Effector memory CD4-positive, alpha-beta T cell (primary cell): Measurements from ENCODE around the gene ZNF133.

Source experiments
- DNase-seq, 3 donors: peaks; one replicate each; pipeline ENCODE4 v3.0.0-alpha.2; 2020
- H3K27ac ChIP-seq: 2 replicates; pipeline ENCODE4 v1.7.0; 2013; ENCODE audit warnings: mild to moderate bottlenecking, low read length, moderate library complexity; ENCODE audit not compliant: insufficient read depth, poor library complexity, severe bottlenecking
- H3K27me3 ChIP-seq: replicated peaks from 2 replicates; pipeline ENCODE4 v1.7.0; 2013; ENCODE audit warnings: mild to moderate bottlenecking, low read length; ENCODE audit not compliant: insufficient read depth, control insufficient read depth, poor library complexity, severe bottlenecking
- H3K36me3 ChIP-seq: 2 replicates; pipeline ENCODE4 v1.7.0; 2013; ENCODE audit warnings: mild to moderate bottlenecking, low read length, moderate library complexity; ENCODE audit not compliant: control insufficient read depth, insufficient read depth
- H3K4me1 ChIP-seq: 2 replicates; pipeline ENCODE4 v1.7.0; 2013; ENCODE audit warnings: low read length, mild to moderate bottlenecking; ENCODE audit not compliant: control insufficient read depth, insufficient read depth, poor library complexity, severe bottlenecking
- H3K4me3 ChIP-seq: 2 replicates; pipeline ENCODE4 v1.7.0; 2013; ENCODE audit warnings: low read length, low read depth, mild to moderate bottlenecking; ENCODE audit not compliant: insufficient read depth, poor library complexity, severe bottlenecking
- H3K9me3 ChIP-seq: 2 replicates; pipeline ENCODE4 v1.7.0; 2013; ENCODE audit warnings: mild to moderate bottlenecking, low read length, moderate library complexity; ENCODE audit not compliant: control insufficient read depth

The ZNF133 gene

DNA sequence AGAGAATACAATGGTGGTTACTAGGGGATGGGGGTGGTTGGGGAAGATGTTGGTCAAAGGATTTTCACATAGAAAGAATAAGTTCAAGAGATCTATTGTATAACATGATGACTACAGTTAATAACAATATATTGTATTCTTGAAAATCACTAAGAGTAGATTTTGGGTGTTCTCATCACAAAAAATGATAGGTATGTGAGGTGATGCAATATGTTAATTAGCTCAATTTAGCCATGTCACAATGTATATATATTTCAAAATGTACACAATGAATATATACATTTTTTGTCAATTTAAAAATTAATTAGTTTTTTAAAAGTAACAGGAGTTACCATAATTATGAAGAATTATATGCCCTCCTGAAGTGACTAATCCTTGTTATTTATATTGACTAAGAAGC, 22.3 kb downstream of the ZNF133 start:
- no peak overlapping the region for H3K4me3 ChIP-seq

DNA sequence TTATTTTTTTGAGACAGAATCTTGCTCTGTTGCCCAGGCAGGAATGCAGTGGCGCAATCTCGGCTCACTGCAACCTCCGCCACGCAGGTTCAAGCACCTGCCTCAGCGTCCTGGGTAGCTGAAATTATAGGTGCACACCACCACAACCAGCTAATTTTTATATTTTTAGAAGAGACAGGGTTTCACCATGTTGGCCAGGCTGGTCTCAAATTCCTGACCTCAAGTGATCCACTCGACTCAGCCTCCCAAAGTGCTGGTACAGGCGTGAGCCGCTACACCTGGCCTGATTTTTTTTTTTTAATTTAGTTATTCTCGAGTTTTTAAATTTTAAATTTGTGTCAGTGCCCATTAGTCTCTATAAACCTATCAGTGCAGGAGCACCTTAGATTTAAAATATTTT, 24.4 kb downstream of the ZNF133 start:
- Histone ChIP-seq H3K9me3 (no peaks in the 10 kb centered on the region), H3K4me3 (no peak overlapping the region), H3K36me3 (peaks cover 18% of the 10 kb centered on the region), H3K27me3 (no peaks in the 10 kb centered on the region), H3K4me1 (no peaks in the 10 kb centered on the region), H3K27ac (no peak overlapping the region)
- no peak for DNase-seq

More for the DNA sequence above, 22.3 kb downstream of the ZNF133 start:
- H3K9me3 ChIP-seq, result no peaks in the 10 kb centered on the region
- no peak overlapping the region for H3K27ac ChIP-seq
- H3K27me3 ChIP-seq, result no peaks in the 10 kb centered on the region
- DNase-seq, result no peak
- peaks cover 11% of the 10 kb centered on the region for H3K36me3 ChIP-seq
- H3K4me1 ChIP-seq, result no peaks in the 10 kb centered on the region

DNA sequence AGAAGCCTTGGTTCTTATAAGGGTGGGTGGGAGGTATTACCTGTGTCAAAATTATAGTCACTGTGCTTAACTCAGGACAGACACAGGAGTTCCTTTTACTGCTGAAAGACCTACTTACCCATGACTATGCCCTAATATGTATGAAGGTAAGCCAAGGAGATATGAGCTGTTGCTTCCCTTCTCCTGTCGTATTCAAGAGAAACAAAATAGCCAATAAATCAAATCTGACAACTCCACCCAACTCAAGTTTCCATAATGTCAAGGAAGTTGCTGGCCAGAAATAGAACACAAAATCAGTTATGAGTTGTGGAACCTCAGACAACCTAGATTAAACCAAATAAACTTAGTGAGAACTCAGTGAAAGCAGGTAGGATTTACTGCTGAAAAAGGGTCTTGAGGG, 25.1 kb downstream of the ZNF133 start:
- Histone ChIP-seq H3K36me3 (peaks cover 18% of the 10 kb centered on the region), H3K27ac (no peak overlapping the region), H3K9me3 (no peaks in the 10 kb centered on the region), H3K4me1 (no peaks in the 10 kb centered on the region), H3K4me3 (no peak overlapping the region), H3K27me3 (no peaks in the 10 kb centered on the region)
- DNase-seq, result no peak

DNA sequence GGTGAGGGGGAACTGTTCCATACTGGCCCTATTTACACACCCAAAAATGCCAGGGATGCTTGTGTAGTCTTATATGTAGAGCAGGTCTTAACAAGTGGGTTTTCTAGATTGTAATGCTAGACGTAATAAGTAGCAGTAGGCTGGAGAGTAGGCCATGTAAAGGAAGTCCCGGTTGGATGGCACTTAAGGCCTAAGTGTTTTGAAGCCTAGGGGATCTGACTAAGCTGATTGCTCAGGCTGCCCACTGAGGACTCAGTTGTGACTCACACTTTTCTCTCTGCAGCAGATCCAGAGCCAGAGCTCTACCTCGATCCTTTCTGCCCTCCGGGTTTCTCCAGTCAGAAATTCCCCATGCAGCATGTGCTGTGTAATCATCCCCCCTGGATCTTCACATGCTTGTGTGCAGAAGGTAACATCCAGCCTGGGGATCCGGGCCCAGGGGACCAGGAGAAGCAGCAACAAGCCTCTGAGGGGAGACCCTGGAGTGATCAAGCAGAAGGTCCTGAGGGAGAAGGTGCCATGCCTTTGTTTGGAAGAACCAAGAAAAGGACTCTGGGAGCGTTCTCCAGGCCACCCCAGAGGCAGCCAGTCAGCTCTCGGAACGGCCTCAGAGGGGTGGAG, 26.6 kb downstream of the ZNF133 start:
- H3K36me3 ChIP-seq, result peaks cover 18% of the 10 kb centered on the region
- no peak overlapping the region for H3K4me3 ChIP-seq
- no peak for DNase-seq
- H3K9me3 ChIP-seq, result no peaks in the 10 kb centered on the region
- H3K27me3 ChIP-seq, result no peaks in the 10 kb centered on the region
- no peaks in the 10 kb centered on the region for H3K4me1 ChIP-seq
- H3K27ac ChIP-seq, result no peak overlapping the region

DNA sequence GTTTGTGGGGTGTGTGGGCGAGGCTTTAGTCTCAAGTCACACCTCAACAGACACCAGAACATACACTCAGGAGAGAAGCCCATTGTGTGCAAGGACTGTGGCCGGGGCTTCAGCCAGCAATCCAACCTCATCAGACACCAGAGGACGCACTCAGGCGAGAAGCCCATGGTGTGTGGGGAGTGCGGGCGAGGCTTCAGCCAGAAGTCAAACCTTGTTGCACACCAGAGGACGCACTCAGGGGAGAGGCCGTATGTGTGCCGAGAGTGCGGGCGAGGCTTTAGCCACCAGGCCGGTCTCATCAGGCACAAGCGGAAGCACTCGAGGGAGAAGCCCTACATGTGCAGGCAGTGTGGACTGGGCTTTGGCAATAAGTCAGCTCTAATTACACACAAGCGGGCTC, 27.8 kb downstream of the ZNF133 start:
- Histone ChIP-seq H3K9me3 (no peaks in the 10 kb centered on the region), H3K4me3 (no peak overlapping the region), H3K27ac (no peak overlapping the region), H3K36me3 (peaks cover 18% of the 10 kb centered on the region), H3K27me3 (no peaks in the 10 kb centered on the region), H3K4me1 (no peaks in the 10 kb centered on the region)
- DNase-seq, result no peak

DNA sequence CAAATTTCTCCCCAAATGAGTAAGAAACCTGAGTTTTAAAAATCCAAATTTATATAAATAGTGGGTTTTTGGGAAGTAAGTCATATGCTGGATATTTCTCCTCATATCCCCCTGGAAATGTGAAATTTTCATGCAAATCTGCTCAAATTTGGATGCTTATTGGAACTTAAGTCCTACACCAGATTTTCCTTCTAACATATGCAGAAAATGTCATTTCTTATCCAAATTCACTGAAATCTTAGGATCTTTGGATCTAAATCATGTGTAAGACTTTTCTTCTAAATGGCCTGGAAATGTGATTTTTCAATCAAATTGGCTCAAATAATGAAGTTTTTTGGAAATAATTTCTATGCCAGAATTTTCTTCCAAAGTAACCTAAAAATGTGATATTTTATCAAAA, 33.0 kb downstream of the ZNF133 start:
- no peak overlapping the region for H3K27ac ChIP-seq
- H3K4me1 ChIP-seq, result no peaks in the 10 kb centered on the region
- DNase-seq, result no peak
- H3K9me3 ChIP-seq, result no peaks in the 10 kb centered on the region
- H3K4me3 ChIP-seq, result no peak overlapping the region
- no peaks in the 10 kb centered on the region for H3K27me3 ChIP-seq
- H3K36me3 ChIP-seq, result no peaks in the 10 kb centered on the region

DNA sequence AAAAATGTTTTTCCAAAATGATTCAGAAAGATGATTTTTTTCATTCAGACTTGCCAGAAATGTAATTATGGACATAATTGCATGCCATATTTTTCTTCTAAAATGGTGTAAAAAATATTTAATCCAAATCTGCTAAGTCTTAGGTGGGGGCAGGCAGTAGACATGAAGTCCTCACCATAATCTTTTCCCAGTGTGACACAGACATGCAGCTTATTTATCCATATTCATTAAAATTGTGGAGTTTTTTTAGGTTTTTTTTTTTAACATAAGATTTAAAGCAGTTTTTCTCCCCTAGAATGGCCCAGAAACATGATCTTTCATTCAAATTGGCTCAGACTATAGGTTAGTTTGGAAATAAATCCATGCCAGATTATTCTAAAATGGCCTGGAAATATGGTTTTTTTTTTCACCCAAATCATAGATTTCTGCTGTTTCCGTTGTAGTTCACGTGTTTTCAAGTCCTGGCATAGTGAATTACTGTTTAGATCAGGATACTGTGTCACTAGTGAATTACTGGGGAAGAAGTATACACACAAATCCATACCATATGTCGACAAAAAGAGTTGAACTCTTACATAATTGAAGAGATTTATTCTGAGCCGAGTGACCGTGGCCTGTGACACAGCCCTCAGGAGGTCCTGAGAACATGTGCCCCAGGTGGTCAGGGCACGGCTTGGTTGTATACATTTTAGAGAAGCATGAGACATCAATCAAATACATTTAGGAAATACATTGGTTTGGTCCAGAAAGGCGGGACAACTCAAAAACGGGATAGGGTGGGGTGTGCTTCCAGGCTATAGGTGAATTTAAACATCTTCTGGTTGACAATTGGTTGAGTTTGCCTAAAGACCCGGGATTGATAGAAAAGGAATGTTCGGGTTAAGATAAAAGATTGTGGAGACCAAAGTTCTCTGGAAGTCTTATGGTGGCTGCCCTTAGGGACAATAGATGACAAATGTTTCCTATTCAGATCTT, 33.9 kb downstream of the ZNF133 start:
- Histone ChIP-seq H3K27me3 (no peaks in the 10 kb centered on the region), H3K36me3 (no peaks in the 10 kb centered on the region), H3K27ac (no peak overlapping the region), H3K9me3 (no peaks in the 10 kb centered on the region), H3K4me3 (no peak overlapping the region), H3K4me1 (no peaks in the 10 kb centered on the region)
- DNase-seq, result no peak

DNA sequence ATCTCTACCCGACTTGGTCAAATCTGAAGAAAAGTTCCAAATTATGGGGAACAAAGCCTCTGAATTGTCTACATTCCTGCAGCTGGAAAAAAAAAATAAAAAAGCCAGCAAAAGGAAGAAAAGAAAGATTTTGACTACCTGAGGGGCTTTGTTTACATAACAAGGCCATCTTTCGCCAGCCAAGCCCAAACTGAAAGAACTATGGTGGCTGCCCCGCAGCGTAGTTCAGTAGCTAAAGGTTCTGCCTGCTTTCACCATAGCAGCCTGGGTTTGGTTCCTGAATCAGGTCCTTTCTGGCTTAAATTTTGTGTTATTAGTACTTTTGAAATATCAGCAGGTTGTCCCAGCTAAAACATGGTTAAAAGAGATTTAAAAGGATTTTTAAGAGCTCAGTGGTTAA, 35.4 kb downstream of the ZNF133 start:
- no peak overlapping the region for H3K27ac ChIP-seq
- H3K9me3 ChIP-seq, result no peaks in the 10 kb centered on the region

DNA sequence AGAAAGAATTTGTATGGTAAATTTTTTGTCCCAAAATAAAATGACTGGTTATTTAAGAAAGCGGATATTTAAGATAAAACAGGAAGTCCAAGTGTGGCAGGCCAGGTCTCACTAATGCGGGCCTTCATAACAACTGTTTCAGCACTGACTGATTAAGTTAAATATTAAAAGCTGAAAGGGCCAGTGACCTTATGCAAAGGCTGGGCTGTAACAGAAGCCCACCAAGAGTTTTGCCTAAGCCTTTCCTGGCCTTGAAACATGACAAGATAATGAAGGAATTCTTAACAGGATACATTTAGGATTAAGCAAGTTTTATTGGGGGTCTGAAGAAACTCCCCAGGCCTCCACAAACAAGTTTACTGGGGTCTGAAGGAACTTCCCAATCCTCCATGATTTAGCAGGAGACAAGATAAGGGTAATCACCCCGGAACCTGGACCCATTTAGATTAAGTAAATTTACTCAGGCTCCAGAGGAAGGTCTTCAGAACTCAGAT, 36.3 kb downstream of the ZNF133 start:
- H3K4me1 ChIP-seq, result no peaks in the 10 kb centered on the region
- no peaks in the 10 kb centered on the region for H3K9me3 ChIP-seq
- no peaks in the 10 kb centered on the region for H3K36me3 ChIP-seq
- no peaks in the 10 kb centered on the region for H3K27me3 ChIP-seq
- no peak overlapping the region for H3K27ac ChIP-seq
- DNase-seq, result no peak
- no peak overlapping the region for H3K4me3 ChIP-seq

More for the DNA sequence above, 35.4 kb downstream of the ZNF133 start:
- H3K36me3 ChIP-seq, result no peaks in the 10 kb centered on the region
- no peaks in the 10 kb centered on the region for H3K4me1 ChIP-seq
- H3K27me3 ChIP-seq, result no peaks in the 10 kb centered on the region
- DNase-seq, result no peak
- no peak overlapping the region for H3K4me3 ChIP-seq

DNA sequence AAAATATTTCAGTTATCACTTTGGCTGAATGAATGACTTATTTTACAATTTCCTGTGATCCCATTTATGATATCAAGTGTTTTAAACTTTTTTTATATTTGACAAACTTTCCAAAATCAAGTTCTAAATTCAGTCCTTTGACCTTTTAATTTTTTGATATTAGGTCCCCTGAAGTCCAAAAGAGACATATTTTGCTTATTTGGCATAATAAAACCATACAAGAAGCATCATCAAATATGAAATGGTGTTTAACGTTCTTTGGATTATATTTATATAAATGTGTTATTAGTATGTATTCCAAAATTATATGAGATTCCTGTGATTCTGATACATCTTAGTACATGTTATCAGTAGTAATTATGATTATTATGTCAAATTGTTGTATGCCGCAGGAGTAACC, 38.7 kb downstream of the ZNF133 start:
- no peak for DNase-seq
- Histone ChIP-seq H3K4me1 (no peaks in the 10 kb centered on the region), H3K4me3 (no peak overlapping the region), H3K36me3 (no peaks in the 10 kb centered on the region), H3K27me3 (no peaks in the 10 kb centered on the region), H3K27ac (no peak overlapping the region), H3K9me3 (no peaks in the 10 kb centered on the region)
